ENCODE data around the gene KRTAP5-6.
"Not testable (repeated sequence)": the region's sequence is repeated elsewhere in the genome, so short reads cannot be mapped to it uniquely, and the experiment has no call there.

Gene KRTAP5-6

DNA sequence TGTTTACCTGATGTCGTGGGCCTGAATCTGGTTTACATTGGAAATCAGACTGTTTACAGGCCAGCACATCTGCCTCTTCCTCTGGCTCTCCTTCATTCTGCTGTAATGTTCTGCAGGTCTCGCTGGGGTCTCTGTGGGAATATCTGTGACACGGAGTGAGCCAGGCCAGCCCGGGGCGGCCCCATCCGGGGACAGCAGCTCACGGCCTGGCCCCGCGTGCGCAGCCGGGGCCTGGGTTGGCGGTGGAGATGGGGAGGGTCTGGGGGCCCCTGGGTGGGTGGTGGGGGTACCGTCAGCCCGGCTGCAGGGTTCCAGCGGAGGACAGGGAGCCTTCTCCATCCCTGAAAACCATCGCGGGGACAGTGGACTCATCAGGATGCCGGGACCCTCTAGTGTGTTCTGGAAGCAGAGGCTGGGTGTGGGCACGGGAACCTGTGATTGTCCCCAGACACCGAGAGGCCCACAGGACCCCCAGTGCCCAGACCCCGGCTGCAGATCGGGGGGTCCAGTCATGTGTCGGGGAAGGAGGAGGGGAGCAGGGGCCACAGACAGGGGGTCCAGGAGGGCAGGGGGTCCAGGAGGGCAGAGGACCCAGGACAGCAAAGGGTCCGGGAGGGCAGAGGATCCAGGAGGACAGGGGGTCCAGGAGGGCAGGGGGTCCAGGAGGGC, 13.0 kb upstream of the KRTAP5-6 start:
- not testable (repeated sequence) for DNase-seq (ENCODE audit: low spot score)

GRCh38 chr11:1684886-1685874, 11.8 kb upstream of the KRTAP5-6 start:
- DNase-seq (ENCODE audit: low spot score): not testable (repeated sequence)

DNA sequence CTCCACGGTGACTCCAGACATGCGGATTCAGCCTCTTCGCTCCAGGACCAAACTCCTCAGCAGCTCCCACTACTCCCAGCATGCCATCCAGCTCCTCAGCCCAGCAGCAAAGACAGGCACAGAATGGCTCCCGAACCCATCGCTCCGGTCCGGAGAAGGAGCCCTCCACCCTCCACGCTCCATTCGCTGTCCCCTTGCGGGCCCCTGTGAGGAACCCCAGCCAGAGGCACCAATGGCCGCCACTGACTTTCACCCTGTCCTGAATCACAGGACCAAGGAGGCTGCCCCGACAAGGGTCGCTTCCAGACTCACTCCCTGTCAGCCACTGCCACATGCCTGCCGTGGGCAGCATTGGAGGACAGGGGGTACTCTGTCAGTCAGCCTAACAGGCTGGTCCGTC, 10.8 kb upstream of the KRTAP5-6 start:
- not testable (repeated sequence) for DNase-seq (ENCODE audit: low spot score)

GRCh38 chr11:1688336-1688947, 8.6 kb upstream of the KRTAP5-6 start:
- DNase-seq (ENCODE audit: low spot score): not testable (repeated sequence)

- DNase-seq (ENCODE audit: low spot score): not testable (repeated sequence)
These were observed 7.5 kb upstream of the KRTAP5-6 start for GRCh38 chr11:1689250-1690166.

- no peak for DNase-seq (ENCODE audit: low spot score)
These were observed 6.6 kb upstream of the KRTAP5-6 start for GRCh38 chr11:1690167-1691025.

- no peak for DNase-seq (ENCODE audit: low spot score)
These were observed 5.7 kb upstream of the KRTAP5-6 start for GRCh38 chr11:1691026-1691877.

DNA sequence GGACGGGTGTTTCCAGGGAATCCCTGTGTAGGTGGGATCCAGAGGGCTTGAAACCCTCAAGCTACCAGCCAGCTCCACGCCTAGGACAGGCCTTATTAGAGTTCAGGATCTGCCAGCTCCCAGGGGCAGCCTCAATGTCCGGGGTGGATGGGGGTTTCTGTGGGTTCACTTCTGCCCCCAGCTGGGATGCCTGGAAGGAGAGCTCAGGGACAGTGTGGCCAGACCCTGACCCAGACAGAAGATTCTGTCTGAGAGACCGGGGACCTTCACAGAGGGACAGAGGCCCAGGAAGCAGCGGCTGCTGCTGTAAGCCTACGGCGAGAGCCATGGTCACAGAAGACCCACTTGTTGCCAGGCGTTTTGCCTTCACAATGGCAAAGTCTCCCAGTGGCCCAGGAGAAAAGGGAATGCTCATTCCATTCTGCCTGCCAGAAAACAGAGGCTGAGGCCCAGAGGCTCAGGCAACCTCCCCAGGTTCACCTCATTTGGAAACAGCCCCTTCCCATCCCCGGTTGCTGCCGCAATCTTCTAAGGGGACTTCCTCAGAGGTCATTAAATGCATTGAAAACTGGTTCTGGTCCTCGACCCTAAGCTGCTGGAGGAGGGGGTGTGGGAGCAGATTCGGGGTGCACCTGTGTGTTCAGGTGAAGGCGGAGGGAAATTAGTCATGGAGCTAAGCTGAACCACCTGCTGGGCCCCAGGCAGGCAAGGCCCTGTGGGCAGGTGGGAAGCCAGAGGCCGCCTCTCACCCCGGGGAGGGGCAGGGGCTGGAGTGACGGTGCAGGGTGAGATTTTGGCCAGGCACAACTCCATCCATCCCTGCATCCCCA, 4.9 kb upstream of the KRTAP5-6 start:
- no peak for DNase-seq (ENCODE audit: low spot score)

GRCh38 chr11:1692708-1693326, 4.2 kb upstream of the KRTAP5-6 start:
- DNase-seq (ENCODE audit: low spot score): no peak

DNA sequence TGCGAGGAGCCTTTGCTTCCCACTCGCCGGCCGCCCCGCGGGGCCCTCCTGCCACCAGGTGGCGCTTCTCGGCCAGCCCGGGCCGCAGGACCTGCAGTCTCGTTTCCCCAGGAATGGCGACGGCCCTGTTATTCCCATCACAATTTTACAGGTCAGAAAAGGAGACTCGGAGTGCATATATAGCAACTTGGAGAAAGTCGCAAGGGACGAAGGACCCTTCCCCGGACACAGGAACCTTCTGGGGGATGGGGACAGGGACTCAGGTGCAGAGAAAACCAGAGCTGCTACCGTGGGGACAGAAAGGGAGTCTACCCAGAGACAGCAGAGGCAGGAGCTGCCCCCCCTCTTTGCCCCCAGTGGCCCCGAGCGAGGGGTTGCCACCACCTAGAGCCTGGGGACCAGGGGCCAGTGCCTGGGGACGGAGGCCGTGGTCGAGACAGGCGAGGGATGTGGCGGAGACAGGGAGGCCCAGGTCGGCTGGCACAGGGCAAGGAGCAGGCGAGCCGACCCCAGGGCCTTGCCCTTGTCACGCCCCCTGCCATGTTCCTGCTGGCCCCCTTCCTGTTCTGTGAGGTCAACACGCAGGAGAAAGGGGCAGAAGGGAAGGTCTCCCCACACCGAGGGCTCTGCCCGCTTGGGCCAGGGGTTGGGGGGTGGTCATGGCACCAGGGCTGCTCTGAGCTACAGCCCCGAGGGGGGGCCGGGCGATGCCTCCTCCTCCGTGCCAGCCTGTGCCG, 3.5 kb upstream of the KRTAP5-6 start:
- DNase-seq (ENCODE audit: low spot score): peak; percentile 94

GRCh38 chr11:1694064-1694845, 2.7 kb upstream of the KRTAP5-6 start:
- DNase-seq (ENCODE audit: low spot score): peak; percentile 97

DNA sequence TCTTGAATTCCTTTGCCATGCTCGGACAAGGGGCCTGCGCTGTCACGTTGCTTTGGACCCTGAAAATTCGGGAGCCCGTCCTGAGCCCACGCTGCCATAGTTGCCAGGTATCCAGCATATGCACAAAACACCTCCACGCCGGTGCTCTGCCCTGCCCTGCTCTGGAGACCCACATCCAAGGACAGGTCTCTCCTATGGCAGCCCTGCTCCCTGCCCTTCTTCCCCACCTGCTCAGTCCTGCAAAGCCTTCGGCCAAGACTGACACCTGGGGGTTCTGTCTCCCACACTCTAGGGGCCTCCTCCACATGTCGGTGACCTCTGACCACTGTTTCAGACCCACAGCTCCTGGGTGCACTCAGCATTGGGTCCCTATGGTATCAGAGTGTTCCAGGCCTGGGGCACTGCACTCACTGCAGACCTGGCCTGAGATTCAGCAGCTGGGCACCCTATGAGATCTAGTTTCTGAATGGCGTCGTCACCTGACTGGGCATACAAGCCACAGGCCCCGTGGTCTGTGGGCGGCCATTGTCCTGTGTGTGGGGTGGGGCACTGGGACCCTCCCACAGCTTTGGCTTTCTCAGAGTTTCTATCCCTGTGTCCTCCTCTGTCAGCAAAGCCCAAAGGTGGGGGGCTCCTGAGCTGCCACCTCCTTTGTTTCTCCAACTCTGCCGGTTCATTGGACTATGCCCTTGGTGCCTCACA, 2.0 kb upstream of the KRTAP5-6 start:
- DNase-seq (ENCODE audit: low spot score): no peak

DNA sequence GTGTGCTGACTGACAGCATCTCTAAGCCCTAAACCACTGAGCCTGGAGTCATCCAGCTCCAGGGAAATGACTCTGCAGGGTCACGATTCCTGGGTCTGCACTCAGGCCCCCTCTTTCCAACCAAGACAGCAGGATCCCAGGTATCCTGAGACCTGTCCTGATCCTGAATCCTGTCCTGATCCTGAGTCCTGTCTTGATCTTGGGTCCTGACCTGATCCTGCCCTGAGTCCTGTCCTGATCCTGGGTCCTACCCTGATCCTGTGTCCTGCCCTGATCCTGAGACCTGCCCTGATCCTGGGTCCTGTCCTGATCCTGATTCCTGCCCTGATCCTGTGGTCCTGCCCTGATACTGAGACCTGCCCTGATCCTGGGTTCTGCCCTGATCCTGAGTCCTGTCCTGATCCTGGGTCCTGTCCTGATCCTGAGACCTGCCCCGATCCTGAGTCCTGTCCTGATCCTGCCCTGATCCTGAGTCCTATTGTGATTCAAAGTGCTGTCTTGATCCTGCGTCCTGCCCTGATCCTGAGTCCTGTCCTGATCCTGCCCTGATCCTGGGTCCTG, 1.4 kb upstream of the KRTAP5-6 start:
- no peak for DNase-seq (ENCODE audit: low spot score)

DNA sequence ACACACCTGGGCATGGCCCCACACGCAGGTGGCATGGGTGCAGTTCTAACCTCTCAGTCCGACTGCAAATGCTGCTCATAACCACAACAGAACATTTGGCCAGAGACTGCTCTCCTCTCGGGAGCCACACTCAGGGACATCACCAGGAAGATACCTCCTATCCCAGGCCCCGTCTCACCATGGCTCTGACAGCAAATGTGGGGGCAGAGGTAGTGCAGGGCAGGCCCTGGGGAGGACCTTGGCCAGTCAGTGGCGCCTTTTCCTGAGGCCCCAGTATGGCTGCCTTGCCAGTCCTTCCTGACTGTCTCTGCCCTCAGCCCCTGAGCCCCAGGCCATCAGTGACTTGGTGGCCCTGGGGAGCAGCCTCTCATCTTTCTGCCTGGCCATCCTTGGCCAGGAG, 2.8 kb downstream of the KRTAP5-6 start:
- DNase-seq (ENCODE audit: low spot score): no peak

DNA sequence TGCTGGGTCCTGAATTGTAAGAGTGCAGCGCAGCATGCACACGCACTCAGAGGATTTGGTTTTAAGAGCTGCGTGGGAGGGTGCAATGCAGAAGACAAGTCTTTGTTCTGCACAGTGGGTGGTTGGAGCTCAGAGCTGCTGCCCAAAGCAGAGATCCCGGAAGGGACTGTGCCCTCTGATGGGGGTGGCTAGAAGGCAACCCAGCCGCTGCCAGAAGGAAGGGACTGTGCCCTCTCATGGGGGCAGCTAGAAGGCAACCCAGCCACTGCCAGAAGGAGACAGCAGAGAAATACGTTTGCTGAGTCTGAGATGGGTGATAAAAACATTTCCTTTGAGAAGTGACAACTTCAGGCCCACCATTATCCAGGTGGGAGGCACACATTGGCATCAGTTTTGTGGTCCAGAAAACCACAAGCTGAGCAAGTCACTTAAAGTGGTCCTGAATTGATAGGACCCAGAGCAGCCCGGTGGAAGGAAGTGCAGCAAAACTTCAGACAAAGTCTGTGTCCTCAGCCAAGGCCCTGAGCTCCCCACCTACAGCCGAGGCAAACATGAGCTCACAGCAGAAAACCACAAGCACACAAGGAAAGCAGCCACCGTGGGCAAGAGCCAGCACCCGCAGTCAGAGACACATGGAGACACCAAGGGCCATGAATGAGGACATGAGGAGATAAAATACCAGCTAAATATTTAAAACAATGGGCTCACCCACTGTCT, 4.3 kb downstream of the KRTAP5-6 start:
- no peak for DNase-seq (ENCODE audit: low spot score)

Measured in AG20443 (cell line).